Suprapubic skin (tissue), 4 donors: Measurements from ENCODE around the gene ATP6V0B. TPM values are rescaled to one million over a fixed set of nuclear protein-coding genes. Genes with fewer than 3 reads are reported as not detected.
A peak's percentile ranks its signal among the peaks of the same experiment; 100 is the strongest.

Experiments used
- DNase-seq, 2 donors: peaks; one replicate each; pipeline ENCODE4 v3.0.0-alpha.2; 2019; ENCODE audit warnings: low spot score in 2 of 2
- H3K27ac ChIP-seq: fragments of 200-600 bp; sonication (generic); one replicate; pipeline ENCODE4 v1.5.1; 2019
- H3K27me3 ChIP-seq: fragments of 200-600 bp; sonication (generic); one replicate; pipeline ENCODE4 v1.5.1; 2019
- H3K36me3 ChIP-seq: fragments of 200-600 bp; sonication (generic); one replicate; pipeline ENCODE4 v1.5.1; 2019
- H3K4me1 ChIP-seq: fragments of 200-600 bp; sonication (generic); one replicate; pipeline ENCODE4 v1.5.1; 2019
- H3K4me3 ChIP-seq: fragments of 200-600 bp; sonication (generic); one replicate; pipeline ENCODE4 v1.5.1; 2019; ENCODE audit warnings: mild to moderate bottlenecking
- H3K9me3 ChIP-seq: fragments of 200-600 bp; sonication (generic); one replicate; pipeline ENCODE4 v1.5.1; 2019
- EP300 ChIP-seq: sonication (generic); formaldehyde crosslinking; IDR thresholded peaks from one replicate; pipeline ENCODE4 v1.6.1; 2017; ENCODE audit warnings: antibody characterized with exemption
- POLR2A ChIP-seq, 2 donors: fragments of 450-650 bp; IDR thresholded peaks; one replicate each; pipeline ENCODE4 v1.6.1; 2017; ENCODE audit warnings: antibody characterized with exemption in 2 of 2, mild to moderate bottlenecking in 2 of 2, moderate library complexity in 2 of 2
- POLR2AphosphoS5 ChIP-seq, 3 donors: sonication (generic); formaldehyde crosslinking; IDR thresholded peaks; one replicate each; pipeline ENCODE4 v1.6.1; 2017; ENCODE audit warnings: antibody characterized with exemption in 3 of 3
- WGBS: methylation state at CpG from one replicate; pipeline ENCODE4 v1.1.5; 2018; 5-methylcytosine and 5-hydroxymethylcytosine counted together
- total RNA-seq, 4 donors: library from RNA; depleted of rRNA; stranded (reverse); fragments of >200 nt; gene quantifications; one replicate each; pipeline ENCODE4 v1.1.0, GENCODE V29; 2016
- TF ChIP-seq, protein P1 (sequence below), 2 donors: fragments of 200-600 bp in 1 of 2; fragments of 450-650 bp in 1 of 2; sonication (generic) in 1 of 2; IDR thresholded peaks; one replicate each; pipeline ENCODE4 v1.5.1; 2016 to 2019; ENCODE audit warnings: antibody characterized with exemption in 2 of 2, mild to moderate bottlenecking in 1 of 2, moderate library complexity in 1 of 2

ATP6V0B gene
- total RNA-seq, 4 donors from 2014 or later = 95.2 to 193 (median 150) TPM

DNA sequence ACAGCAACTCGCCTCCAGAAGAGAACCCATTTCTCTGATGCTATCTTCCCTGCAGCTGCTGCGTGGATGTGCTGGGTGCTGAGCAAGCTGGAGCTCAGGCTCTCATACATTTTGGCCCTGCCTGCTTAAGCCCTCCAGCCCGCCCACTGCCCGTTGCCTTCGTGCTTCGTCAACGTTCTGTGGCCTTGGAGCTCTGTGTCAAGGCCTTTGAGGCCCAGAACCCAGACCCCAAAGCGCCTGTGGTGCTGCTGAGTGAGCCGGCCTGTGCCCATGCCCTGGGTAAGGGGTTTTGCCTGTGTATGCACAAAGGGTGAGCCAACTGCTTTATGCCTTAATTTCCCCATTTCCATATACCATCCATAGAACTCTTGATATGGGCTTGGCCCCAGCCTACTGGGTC, 3.8 kb upstream of the ATP6V0B start:
- H3K9me3 ChIP-seq = no peaks in the 10 kb centered on the region
- no peak for DNase-seq
- H3K27me3 ChIP-seq = no peaks in the 10 kb centered on the region
- no peak overlapping the region for H3K27ac ChIP-seq
- TF ChIP-seq EP300 (no peak), POLR2AphosphoS5 (IDR thresholded peaks at IDR 0.05) (no peak), POLR2A (IDR thresholded peaks at IDR 0.05) (no peak)
- TF ChIP-seq, protein P1, sequence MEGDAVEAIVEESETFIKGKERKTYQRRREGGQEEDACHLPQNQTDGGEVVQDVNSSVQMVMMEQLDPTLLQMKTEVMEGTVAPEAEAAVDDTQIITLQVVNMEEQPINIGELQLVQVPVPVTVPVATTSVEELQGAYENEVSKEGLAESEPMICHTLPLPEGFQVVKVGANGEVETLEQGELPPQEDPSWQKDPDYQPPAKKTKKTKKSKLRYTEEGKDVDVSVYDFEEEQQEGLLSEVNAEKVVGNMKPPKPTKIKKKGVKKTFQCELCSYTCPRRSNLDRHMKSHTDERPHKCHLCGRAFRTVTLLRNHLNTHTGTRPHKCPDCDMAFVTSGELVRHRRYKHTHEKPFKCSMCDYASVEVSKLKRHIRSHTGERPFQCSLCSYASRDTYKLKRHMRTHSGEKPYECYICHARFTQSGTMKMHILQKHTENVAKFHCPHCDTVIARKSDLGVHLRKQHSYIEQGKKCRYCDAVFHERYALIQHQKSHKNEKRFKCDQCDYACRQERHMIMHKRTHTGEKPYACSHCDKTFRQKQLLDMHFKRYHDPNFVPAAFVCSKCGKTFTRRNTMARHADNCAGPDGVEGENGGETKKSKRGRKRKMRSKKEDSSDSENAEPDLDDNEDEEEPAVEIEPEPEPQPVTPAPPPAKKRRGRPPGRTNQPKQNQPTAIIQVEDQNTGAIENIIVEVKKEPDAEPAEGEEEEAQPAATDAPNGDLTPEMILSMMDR (IDR thresholded peaks at IDR 0.05) = no peak
- H3K4me3 ChIP-seq = peak overlapping the region; percentile 66
- H3K4me1 ChIP-seq = peaks cover 35% of the 10 kb centered on the region
- WGBS = 90% methylated on average over 9 of the region's 9 CpGs
- peaks cover 31% of the 10 kb centered on the region for H3K36me3 ChIP-seq

DNA sequence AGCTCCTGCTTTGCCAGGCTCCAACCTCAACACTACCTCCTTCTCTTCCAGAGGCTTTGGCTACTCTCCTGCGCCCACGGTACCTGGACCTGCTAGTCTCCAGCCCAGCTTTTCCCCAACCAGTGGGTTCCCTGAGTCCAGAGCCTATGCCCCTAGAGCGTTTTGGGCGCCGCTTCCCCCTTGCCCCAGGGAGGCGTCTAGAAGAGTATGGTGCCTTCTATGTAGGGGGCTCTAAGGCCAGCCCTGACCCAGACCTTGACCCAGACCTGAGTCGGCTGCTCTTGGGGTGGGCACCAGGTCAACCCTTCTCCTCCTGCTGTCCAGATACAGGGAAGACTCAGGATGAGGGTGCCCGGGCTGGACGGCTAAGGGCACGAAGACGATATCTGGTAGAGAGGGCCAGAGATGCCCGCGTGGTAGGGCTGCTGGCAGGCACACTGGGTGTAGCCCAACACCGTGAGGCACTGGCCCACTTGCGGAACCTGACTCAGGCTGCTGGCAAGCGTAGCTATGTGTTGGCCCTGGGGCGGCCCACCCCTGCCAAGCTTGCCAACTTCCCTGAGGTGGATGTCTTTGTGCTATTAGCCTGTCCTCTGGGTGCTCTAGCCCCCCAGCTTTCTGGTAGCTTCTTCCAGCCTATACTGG, 3.3 kb upstream of the ATP6V0B start:
- no peak for DNase-seq
- Histone ChIP-seq H3K9me3 (no peaks in the 10 kb centered on the region), H3K27ac (no peak overlapping the region), H3K4me3 (no peak overlapping the region), H3K4me1 (peaks cover 40% of the 10 kb centered on the region), H3K27me3 (no peaks in the 10 kb centered on the region), H3K36me3 (peaks cover 26% of the 10 kb centered on the region)
- WGBS = 77% methylated on average over 17 of the region's 17 CpGs
- no peak for TF ChIP-seq POLR2A (IDR thresholded peaks at IDR 0.05)
- TF ChIP-seq EP300 = no peak
- TF ChIP-seq, protein P1 (IDR thresholded peaks at IDR 0.05) = no peak
- no peak for TF ChIP-seq POLR2AphosphoS5 (IDR thresholded peaks at IDR 0.05)

DNA sequence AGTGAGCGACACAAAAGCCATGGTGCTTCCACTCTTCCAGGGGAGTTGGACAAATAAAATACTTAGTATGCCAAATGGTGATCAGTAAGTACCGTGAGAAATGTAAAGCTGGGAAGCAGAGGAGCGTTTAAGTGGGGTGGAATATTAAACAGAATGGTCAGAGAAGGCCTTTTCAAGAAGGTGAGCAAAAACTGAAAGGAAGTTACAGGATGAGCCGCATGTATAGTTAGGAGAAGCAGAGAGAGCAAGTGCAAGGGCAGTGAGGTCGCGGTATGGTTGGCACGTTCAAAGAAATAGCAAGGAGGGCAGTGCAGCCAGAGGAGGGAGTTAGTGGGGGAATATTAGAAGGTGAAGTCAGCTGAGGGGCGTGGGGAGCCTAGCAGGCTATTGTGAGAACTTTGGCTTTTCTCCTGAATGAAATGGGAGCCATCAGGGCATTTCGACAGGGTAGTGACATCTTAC, 748 bp upstream of the ATP6V0B start:
- Histone ChIP-seq H3K4me3 (peak overlapping the region; percentile 90), H3K27me3 (no peaks in the 10 kb centered on the region), H3K4me1 (peaks cover 61% of the 10 kb centered on the region), H3K27ac (peak overlapping the region; percentile 95), H3K36me3 (peaks cover 24% of the 10 kb centered on the region), H3K9me3 (no peaks in the 10 kb centered on the region)
- 40% methylated on average over 9 of the region's 9 CpGs for WGBS
- TF ChIP-seq, protein P1 (IDR thresholded peaks at IDR 0.05) = no peak
- TF ChIP-seq EP300 (no peak), POLR2A (IDR thresholded peaks at IDR 0.05) (no peak), POLR2AphosphoS5 (IDR thresholded peaks at IDR 0.05) (no peak)
- DNase-seq = no peak

DNA sequence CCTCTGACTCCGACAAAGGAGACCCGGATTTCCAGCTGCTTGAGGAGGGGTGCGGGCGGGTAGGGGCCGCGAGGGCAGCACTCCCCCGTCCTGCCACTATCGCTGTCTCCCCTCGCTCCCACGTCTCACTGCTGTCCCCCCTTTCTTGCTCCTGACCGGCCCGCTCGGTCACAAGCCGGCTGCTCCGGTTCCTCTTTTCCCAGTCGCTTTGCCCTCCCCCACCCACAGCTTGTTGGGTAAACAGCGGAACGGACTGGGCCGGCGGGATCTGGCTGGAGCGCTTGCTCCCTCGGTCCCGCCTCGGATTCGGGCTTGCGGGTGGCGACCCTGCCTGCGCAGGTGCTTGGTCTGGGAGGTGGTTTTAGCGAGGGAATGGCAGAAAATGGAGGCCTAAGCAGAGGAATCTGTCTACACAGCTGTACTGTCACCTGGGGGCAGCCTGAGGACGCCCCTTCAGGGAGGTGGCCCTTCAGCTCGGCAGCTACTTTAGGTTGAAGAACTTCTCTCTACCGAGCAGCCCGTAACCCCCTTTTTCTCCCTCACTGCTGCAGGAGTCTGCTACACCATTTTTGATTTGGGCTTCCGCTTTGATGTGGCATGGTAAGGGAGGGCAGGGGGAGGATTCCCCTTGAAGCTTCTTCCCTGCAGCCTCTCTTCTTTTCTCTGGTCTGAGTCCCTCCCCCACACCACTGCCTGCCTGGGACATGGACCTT, 645 bp downstream of the ATP6V0B start:
- Histone ChIP-seq H3K9me3 (no peaks in the 10 kb centered on the region), H3K4me3 (peak overlapping the region; percentile 90), H3K36me3 (peaks cover 24% of the 10 kb centered on the region), H3K4me1 (peaks cover 63% of the 10 kb centered on the region), H3K27ac (peak overlapping the region; percentile 95), H3K27me3 (no peaks in the 10 kb centered on the region)
- TF ChIP-seq POLR2AphosphoS5 (IDR thresholded peaks at IDR 0.05) (no peak), EP300 (no peak), POLR2A (IDR thresholded peaks at IDR 0.05) (no peak)
- TF ChIP-seq, protein P1 (IDR thresholded peaks at IDR 0.05) = no peak
- peak; percentile 84 to 90 for DNase-seq
- WGBS = under 1% methylated on average over 34 of the region's 34 CpGs

DNA sequence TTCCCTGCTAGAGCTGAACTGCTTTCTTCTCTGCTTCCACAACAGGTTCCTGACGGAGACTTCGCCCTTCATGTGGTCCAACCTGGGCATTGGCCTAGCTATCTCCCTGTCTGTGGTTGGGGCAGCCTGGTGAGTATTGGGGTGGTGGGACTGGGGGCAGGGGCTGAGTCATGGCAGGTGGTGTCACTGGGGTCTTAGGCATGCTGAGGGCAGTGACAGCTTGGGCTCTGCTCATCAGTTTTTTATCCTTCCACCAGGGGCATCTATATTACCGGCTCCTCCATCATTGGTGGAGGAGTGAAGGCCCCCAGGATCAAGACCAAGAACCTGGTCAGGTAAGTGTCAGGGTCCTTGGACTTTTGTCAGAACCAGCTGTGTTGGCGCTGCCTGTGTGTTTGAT, 1.3 kb downstream of the ATP6V0B start:
- WGBS = 77% methylated on average over 4 of the region's 4 CpGs
- H3K36me3 ChIP-seq = peaks cover 24% of the 10 kb centered on the region
- H3K27me3 ChIP-seq = no peaks in the 10 kb centered on the region
- no peak for DNase-seq
- H3K4me1 ChIP-seq = peaks cover 63% of the 10 kb centered on the region
- H3K4me3 ChIP-seq = peak overlapping the region; percentile 90
- TF ChIP-seq POLR2A (IDR thresholded peaks at IDR 0.05) = no peak
- TF ChIP-seq EP300 = no peak
- no peak for TF ChIP-seq POLR2AphosphoS5 (IDR thresholded peaks at IDR 0.05)
- TF ChIP-seq, protein P1 (IDR thresholded peaks at IDR 0.05) = no peak
- no peak overlapping the region for H3K27ac ChIP-seq
- no peaks in the 10 kb centered on the region for H3K9me3 ChIP-seq
